Activated T-helper 1 cell treated with anti-CD3 and anti-CD28 coated beads, Interleukin-12 subunit alpha, Interleukin-12 subunit beta, Interleukin-2, Interleukin-4 antibody, amounts not matched to agents 30 ng/mL and 10 ng/mL and 1 ng/mL, durations not matched to agents 14 hours and 24 hours and 36 hours (primary cell): ENCODE measurements around the gene ZNF716. TPM values are rescaled to one million over a fixed set of nuclear protein-coding genes. Genes with fewer than 3 reads are reported as not detected.
"Not testable (repeated sequence)": the region's sequence is repeated elsewhere in the genome, so short reads cannot be mapped to it uniquely, and the experiment has no call there.

Experiments
- DNase-seq: peaks from one replicate; pipeline ENCODE4 v3.0.0; 2021; ENCODE audit warnings: low spot score
- H3K27ac Mint-ChIP-seq: one replicate; pipeline ENCODE4 v1.8.0; 2021; ENCODE audit warnings: mild to moderate bottlenecking, mixed read lengths
- H3K27me3 Mint-ChIP-seq: one replicate; pipeline ENCODE4 v1.8.0; 2022; ENCODE audit warnings: mild to moderate bottlenecking, moderate library complexity, mixed read lengths; ENCODE audit not compliant: insufficient read depth
- H3K36me3 Mint-ChIP-seq: one replicate; pipeline ENCODE4 v1.8.0; 2021; ENCODE audit warnings: low read depth, mixed read lengths
- H3K4me1 Mint-ChIP-seq: one replicate; pipeline ENCODE4 v1.8.0; 2021; ENCODE audit warnings: low read depth, mixed read lengths
- H3K4me3 Mint-ChIP-seq: one replicate; pipeline ENCODE4 v1.8.0; 2021; ENCODE audit warnings: mild to moderate bottlenecking, moderate library complexity, mixed read lengths
- H3K9me3 Mint-ChIP-seq: one replicate; pipeline ENCODE4 v1.8.0; 2021; ENCODE audit warnings: mixed read lengths
- intact Hi-C: fragments of 100-400 bp; cut with micrococcal nuclease; formaldehyde crosslinking; loops from one replicate; pipeline ENCODE4 v1.15.1; 2024
- total RNA-seq: library from RNA; stranded (reverse); gene quantifications from 2 replicates; pipeline ENCODE4 v1.2.3, GENCODE V29; 2022

Gene ZNF716
- not detected in 2 replicates for total RNA-seq

DNA sequence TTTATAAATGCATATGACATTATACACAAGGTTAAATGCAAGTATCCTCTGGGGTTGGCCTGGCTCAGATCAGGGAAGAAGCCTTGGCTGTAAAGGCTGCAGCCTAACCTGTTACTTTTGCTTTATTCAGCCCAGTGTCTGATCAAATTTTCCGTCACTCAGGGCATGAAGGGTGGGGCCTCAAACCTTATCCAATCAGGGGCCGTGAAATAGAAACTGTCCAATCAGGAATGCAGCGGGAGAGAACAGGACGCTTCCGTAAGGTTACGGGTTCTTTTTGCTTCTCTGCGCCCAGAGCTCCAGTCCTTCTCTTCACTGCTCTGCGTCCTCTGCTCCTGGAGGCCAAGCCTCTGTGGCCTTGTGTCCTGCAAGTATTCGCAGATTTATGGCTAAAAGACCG, at the start of gene ZNF716:
TSS of gene ZNF716 (plus strand) at position 274 of the 400 bp plus-strand sequence. CDS start at position 386, 112 bp downstream.
- Mint-ChIP-seq H3K9me3 (peaks cover 30% of the 10 kb centered on the region), H3K4me1 (no peaks in the 10 kb centered on the region), H3K27me3 (no peaks in the 10 kb centered on the region), H3K36me3 (no peaks in the 10 kb centered on the region), H3K27ac (no peak within 1 kb of the TSS), H3K4me3 (no peak within 1 kb of the TSS)
- no peak for DNase-seq
- intact Hi-C loops: no loop called here

- intact Hi-C loops: no loop called here
- no peaks in the 10 kb centered on the region for H3K4me1 Mint-ChIP-seq
- DNase-seq: no peak
- no peaks in the 10 kb centered on the region for H3K27me3 Mint-ChIP-seq
- H3K36me3 Mint-ChIP-seq: no peaks in the 10 kb centered on the region
- no peak overlapping the region for H3K27ac Mint-ChIP-seq
- peaks cover 38% of the 10 kb centered on the region for H3K9me3 Mint-ChIP-seq
- no peak overlapping the region for H3K4me3 Mint-ChIP-seq
These were observed 49.3 kb upstream of the ZNF716 start for GRCh38 chr7:57400531-57401155.

- H3K36me3 Mint-ChIP-seq, H3K4me3 Mint-ChIP-seq, intact Hi-C loops, H3K27me3 Mint-ChIP-seq, H3K4me1 Mint-ChIP-seq, H3K27ac Mint-ChIP-seq, DNase-seq: not testable (repeated sequence)
- peaks cover 54% of the 10 kb centered on the region for H3K9me3 Mint-ChIP-seq
These were observed 46.9 kb upstream of the ZNF716 start for GRCh38 chr7:57403051-57403450.

- no peak for DNase-seq
- intact Hi-C loops: no loop called here
- no peaks in the 10 kb centered on the region for H3K4me1 Mint-ChIP-seq
These were observed 46.2 kb upstream of the ZNF716 start for GRCh38 chr7:57403601-57404342.

DNA sequence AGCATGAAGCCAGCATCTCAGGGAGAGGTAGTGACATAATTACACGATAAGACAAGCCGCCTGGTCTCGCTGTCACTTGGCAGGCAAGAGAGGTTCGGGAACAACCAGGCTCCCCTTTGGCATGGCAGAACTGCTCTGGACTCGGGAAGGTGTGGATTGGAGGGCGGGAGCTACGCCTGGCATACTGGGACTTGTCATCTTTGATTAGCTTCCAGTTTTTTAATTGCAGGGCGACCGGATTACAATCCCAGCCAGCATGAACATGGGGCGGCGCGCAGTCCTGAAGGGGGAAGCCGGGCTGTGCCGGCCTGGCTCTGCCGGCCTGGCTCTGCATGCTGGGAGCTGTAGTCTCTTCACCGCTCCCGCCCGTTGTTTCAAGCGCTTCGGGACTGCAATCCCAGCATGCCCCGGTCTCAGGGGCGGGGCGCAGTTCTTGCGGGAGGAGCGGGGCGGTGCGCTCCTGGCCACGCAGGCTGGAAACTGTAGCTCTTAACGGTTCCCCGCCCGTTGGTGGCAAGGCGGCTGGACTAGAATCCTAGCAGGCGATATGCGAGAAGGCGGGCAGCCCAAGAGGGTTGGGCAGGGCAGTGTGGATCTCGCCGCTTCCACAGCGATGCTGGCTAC, 45.5 kb upstream of the ZNF716 start:
- Mint-ChIP-seq H3K4me1 (no peaks in the 10 kb centered on the region), H3K9me3 (peaks cover 65% of the 10 kb centered on the region), H3K27me3 (no peaks in the 10 kb centered on the region), H3K27ac (no peak overlapping the region), H3K4me3 (no peak overlapping the region), H3K36me3 (no peaks in the 10 kb centered on the region)
- intact Hi-C loops: no loop called here
- no peak for DNase-seq

More at GRCh38 chr7:57403601-57404342, 46.2 kb upstream of the ZNF716 start:
- no peaks in the 10 kb centered on the region for H3K36me3 Mint-ChIP-seq
- no peak overlapping the region for H3K27ac Mint-ChIP-seq
- peaks cover 60% of the 10 kb centered on the region for H3K9me3 Mint-ChIP-seq
- no peak overlapping the region for H3K4me3 Mint-ChIP-seq
- no peaks in the 10 kb centered on the region for H3K27me3 Mint-ChIP-seq

DNA sequence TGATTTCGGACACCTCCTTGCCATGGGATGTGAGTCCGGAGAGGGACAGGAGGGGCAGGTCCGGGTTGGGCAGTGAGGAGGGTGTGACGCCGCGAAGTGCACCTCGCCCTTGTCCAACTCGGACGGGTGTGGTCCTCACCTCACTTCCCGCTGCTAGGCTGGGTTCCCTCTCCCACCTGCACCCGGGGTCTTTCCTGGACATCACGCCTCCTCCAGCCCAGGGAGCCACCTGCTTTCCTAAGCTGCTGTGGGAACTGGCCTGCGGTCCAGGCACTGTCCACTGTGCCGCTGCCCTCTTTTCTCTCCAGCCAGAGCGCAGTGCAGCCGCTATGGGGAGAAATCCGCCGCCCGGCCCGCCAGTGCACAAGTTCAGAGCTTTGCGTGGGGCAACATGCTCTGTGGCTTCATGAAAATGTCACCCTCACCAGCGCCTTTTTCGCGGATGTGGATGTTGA, 45.0 kb upstream of the ZNF716 start:
- Mint-ChIP-seq H3K9me3 (peaks cover 67% of the 10 kb centered on the region), H3K4me1 (no peaks in the 10 kb centered on the region), H3K36me3 (no peaks in the 10 kb centered on the region), H3K27me3 (no peaks in the 10 kb centered on the region), H3K4me3 (no peak overlapping the region), H3K27ac (no peak overlapping the region)
- intact Hi-C loops: no loop called here
- no peak for DNase-seq

- peaks cover 58% of the 10 kb centered on the region for H3K9me3 Mint-ChIP-seq
- H3K4me3 Mint-ChIP-seq: no peak overlapping the region
- H3K27ac Mint-ChIP-seq: no peak overlapping the region
- no peaks in the 10 kb centered on the region for H3K36me3 Mint-ChIP-seq
- H3K4me1 Mint-ChIP-seq: no peaks in the 10 kb centered on the region
- intact Hi-C loops: no loop called here
- no peaks in the 10 kb centered on the region for H3K27me3 Mint-ChIP-seq
- no peak for DNase-seq
These were observed 42.9 kb upstream of the ZNF716 start for GRCh38 chr7:57407125-57407524.

GRCh38 chr7:57412168-57412567, 37.8 kb upstream of the ZNF716 start:
- peaks cover 19% of the 10 kb centered on the region for H3K9me3 Mint-ChIP-seq

DNA sequence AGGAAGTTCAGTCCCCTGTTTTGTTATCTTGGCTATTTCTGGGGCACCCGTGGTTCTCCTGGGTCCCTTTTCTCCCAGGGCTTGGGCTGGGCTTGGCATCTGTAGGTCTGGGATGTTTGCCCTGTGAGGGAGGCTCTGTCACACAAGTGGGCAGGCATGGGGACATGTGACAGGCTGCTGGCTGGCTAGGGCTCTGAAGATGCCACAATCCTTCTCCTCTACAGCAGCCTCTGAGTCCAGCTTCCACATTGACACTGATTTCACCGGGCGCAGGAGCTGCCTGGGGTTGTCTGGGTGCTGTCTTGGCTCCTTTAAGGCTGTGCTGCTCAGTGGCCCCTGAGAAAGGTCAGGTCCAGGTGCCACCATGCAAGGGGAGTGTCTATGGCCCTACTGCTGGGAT, 37.4 kb upstream of the ZNF716 start:
- no peak for DNase-seq
- intact Hi-C loops: no loop called here
- no peaks in the 10 kb centered on the region for H3K36me3 Mint-ChIP-seq

More at GRCh38 chr7:57412168-57412567, 37.8 kb upstream of the ZNF716 start:
- Mint-ChIP-seq H3K4me3 (no peak overlapping the region), H3K27ac (no peak overlapping the region), H3K36me3 (no peaks in the 10 kb centered on the region), H3K27me3 (no peaks in the 10 kb centered on the region), H3K4me1 (no peaks in the 10 kb centered on the region)
- intact Hi-C loops: no loop called here
- no peak for DNase-seq

GRCh38 chr7:57413529-57414398, 36.2 kb upstream of the ZNF716 start:
- intact Hi-C loops: no loop called here
- peaks cover 7% of the 10 kb centered on the region for H3K9me3 Mint-ChIP-seq
- no peaks in the 10 kb centered on the region for H3K36me3 Mint-ChIP-seq
- no peaks in the 10 kb centered on the region for H3K27me3 Mint-ChIP-seq
- no peaks in the 10 kb centered on the region for H3K4me1 Mint-ChIP-seq
- DNase-seq: no peak
- H3K4me3 Mint-ChIP-seq: no peak overlapping the region
- H3K27ac Mint-ChIP-seq: no peak overlapping the region

More for the DNA sequence above, 37.4 kb upstream of the ZNF716 start:
- H3K4me1 Mint-ChIP-seq: no peaks in the 10 kb centered on the region
- H3K27ac Mint-ChIP-seq: no peak overlapping the region
- no peak overlapping the region for H3K4me3 Mint-ChIP-seq
- H3K27me3 Mint-ChIP-seq: no peaks in the 10 kb centered on the region
- H3K9me3 Mint-ChIP-seq: peaks cover 15% of the 10 kb centered on the region

DNA sequence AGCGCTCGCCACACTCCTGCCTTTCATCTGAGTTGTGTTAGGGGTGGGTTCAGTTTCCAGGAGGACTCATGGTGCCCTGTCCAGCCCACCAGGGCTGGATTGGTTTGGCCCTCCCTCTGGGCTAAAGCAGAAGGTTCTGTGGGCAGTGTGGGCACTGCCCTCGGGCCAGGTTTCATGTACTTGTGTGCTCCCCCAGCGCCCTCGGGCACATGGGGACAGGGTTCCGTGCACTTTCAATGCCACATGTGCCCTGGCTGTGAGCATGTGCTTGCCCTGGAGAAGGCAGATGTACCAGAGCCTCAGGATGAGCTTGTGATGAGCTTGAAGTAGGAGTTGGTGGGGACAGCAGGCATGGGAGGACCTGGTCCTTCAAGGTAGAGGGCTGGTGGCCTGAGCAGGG, 35.6 kb upstream of the ZNF716 start:
- Mint-ChIP-seq H3K27ac (no peak overlapping the region), H3K9me3 (peaks cover 2% of the 10 kb centered on the region), H3K27me3 (no peaks in the 10 kb centered on the region), H3K36me3 (no peaks in the 10 kb centered on the region), H3K4me1 (no peaks in the 10 kb centered on the region), H3K4me3 (no peak overlapping the region)
- intact Hi-C loops: no loop called here
- DNase-seq: no peak

DNA sequence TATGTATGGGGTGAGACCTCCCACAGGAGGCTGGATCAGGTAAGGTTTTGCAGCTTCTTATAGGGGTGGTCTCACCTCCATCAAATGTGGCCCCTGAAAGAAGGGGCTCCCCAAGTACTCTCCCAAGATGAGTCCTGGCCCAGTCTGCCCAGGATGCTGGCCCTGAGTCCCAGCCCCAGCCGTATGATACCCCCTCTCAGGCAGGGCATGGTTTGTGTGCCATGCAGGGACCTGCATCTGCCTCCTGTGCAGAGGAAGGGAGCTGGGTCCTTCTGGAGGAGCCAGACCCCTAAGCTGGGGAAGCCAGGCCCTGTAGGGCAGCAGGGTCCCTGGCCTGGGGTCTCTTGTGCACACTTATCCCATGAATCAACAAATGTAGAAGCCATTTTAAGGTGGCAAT, 35.1 kb upstream of the ZNF716 start:
- Mint-ChIP-seq H3K27ac (no peak overlapping the region), H3K27me3 (no peaks in the 10 kb centered on the region), H3K36me3 (no peaks in the 10 kb centered on the region), H3K9me3 (no peaks in the 10 kb centered on the region), H3K4me3 (no peak overlapping the region), H3K4me1 (no peaks in the 10 kb centered on the region)
- DNase-seq: no peak
- intact Hi-C loops: no loop called here
